ENCODE measurements around the gene CD68. TPM values are rescaled to one million over a fixed set of nuclear protein-coding genes. Genes with fewer than 3 reads are reported as not detected.

CD68 gene
- polyA plus RNA-seq, 3 donors = 56.7 to 63.5 (median 62.6) TPM

- DNase-seq (ENCODE audit: extremely low read depth in 1 of 11, low read depth in 9 of 11, low spot score in 4 of 11) = no peak
These were observed 50.6 kb downstream of the CD68 start, which contains the start of gene SHBG for GRCh38 chr17:7629939-7630571. SHBG (plus strand) TSS chr17:7630135; CDS start chr17:7630173, 38 bp downstream.

Other genes starting within 250 kb of the CD68 start
- 10 to 100 TPM in 1 of 3 donors, 1 to 10 TPM in 2; 7.0 to 12.5 (median 7.6) TPM for gene ACAP1, start 243.1 kb upstream of the CD68 start, polyA plus RNA-seq (ENCODE audit: insufficient read length in 3 of 3)
- 10 to 100 TPM; 10.7 to 13.9 (median 12.0) TPM for gene KCTD11, start 227.5 kb upstream of the CD68 start, polyA plus RNA-seq (ENCODE audit: insufficient read length in 3 of 3)
- not detected for gene TMEM95, start 224.5 kb upstream of the CD68 start, polyA plus RNA-seq (ENCODE audit: insufficient read length in 3 of 3)
- 1 to 10 TPM; 5.1 to 9.0 (median 6.0) TPM for gene TNK1, start 198.5 kb upstream of the CD68 start, polyA plus RNA-seq (ENCODE audit: insufficient read length in 3 of 3)
- 10 to 100 TPM; 28.8 to 41.5 (median 41.4) TPM for gene PLSCR3, start 185.1 kb upstream of the CD68 start, polyA plus RNA-seq (ENCODE audit: insufficient read length in 3 of 3)
- gene TMEM256, start 175.5 kb upstream of the CD68 start, polyA plus RNA-seq (ENCODE audit: insufficient read length in 3 of 3) = 10 to 100 TPM; 81.9 to 99.2 (median 87.3) TPM
- 10 to 100 TPM; 21.4 to 36.4 (median 29.0) TPM for gene NLGN2, start 171.8 kb upstream of the CD68 start, polyA plus RNA-seq (ENCODE audit: insufficient read length in 3 of 3)
- gene SPEM1, start 159.3 kb upstream of the CD68 start, polyA plus RNA-seq (ENCODE audit: insufficient read length in 3 of 3) = under 1 TPM in 2 of 3 donors, not detected in 1; 0.10 to 0.22 TPM
- gene SPEM2, start 154.0 kb upstream of the CD68 start, polyA plus RNA-seq (ENCODE audit: insufficient read length in 3 of 3) = not detected
- not detected for gene SPEM3, start 150.8 kb upstream of the CD68 start, polyA plus RNA-seq (ENCODE audit: insufficient read length in 3 of 3)
- 1 to 10 TPM; 3.4 to 5.2 (median 4.6) TPM for gene TMEM102, start 144.2 kb upstream of the CD68 start, polyA plus RNA-seq (ENCODE audit: insufficient read length in 3 of 3)
- gene FGF11, start 140.1 kb upstream of the CD68 start, polyA plus RNA-seq (ENCODE audit: insufficient read length in 3 of 3) = 10 to 100 TPM in 1 of 3 donors, 1 to 10 TPM in 2; 5.6 to 12.6 (median 8.0) TPM
- gene CHRNB1, start 134.6 kb upstream of the CD68 start, polyA plus RNA-seq (ENCODE audit: insufficient read length in 3 of 3) = 10 to 100 TPM in 2 of 3 donors, 1 to 10 TPM in 1; 9.3 to 10.7 (median 10.4) TPM
- gene ZBTB4, start 100.0 kb upstream of the CD68 start, polyA plus RNA-seq (ENCODE audit: insufficient read length in 3 of 3) = 10 to 100 TPM; 34.9 to 54.9 (median 40.9) TPM
- under 1 TPM in 2 of 3 donors, not detected in 1; 0.26 TPM for gene SLC35G6, start 98.2 kb upstream of the CD68 start, polyA plus RNA-seq (ENCODE audit: insufficient read length in 3 of 3)
- 100 to 1,000 TPM; 131 to 134 (median 134) TPM for gene POLR2A, start 95.3 kb upstream of the CD68 start, polyA plus RNA-seq (ENCODE audit: insufficient read length in 3 of 3)
- 10 to 100 TPM; 19.0 to 26.6 (median 26.6) TPM for gene TNFSF12, start 30.6 kb upstream of the CD68 start, polyA plus RNA-seq (ENCODE audit: insufficient read length in 3 of 3)
- 10 to 100 TPM; 10.4 to 17.2 (median 12.5) TPM for gene TNFSF13, start 20.9 kb upstream of the CD68 start, polyA plus RNA-seq (ENCODE audit: insufficient read length in 3 of 3)
- gene SENP3, start 17.7 kb upstream of the CD68 start, polyA plus RNA-seq (ENCODE audit: insufficient read length in 3 of 3) = 10 to 100 TPM; 61.6 to 86.9 (median 83.7) TPM
- 100 to 1,000 TPM; 103 to 119 (median 114) TPM for gene MPDU1, start 4.2 kb downstream of the CD68 start, polyA plus RNA-seq (ENCODE audit: insufficient read length in 3 of 3)
- 1 to 10 TPM; 2.9 to 4.4 (median 4.0) TPM for gene SOX15, start 10.5 kb downstream of the CD68 start, polyA plus RNA-seq (ENCODE audit: insufficient read length in 3 of 3)
- gene FXR2, start 35.3 kb downstream of the CD68 start, polyA plus RNA-seq (ENCODE audit: insufficient read length in 3 of 3) = 10 to 100 TPM; 49.6 to 51.8 (median 51.3) TPM
- 100 to 1,000 TPM; 141 to 156 (median 145) TPM for gene SAT2, start 48.2 kb downstream of the CD68 start, polyA plus RNA-seq (ENCODE audit: insufficient read length in 3 of 3)
- 1 to 10 TPM; 3.4 to 4.7 (median 4.0) TPM for gene SHBG, start 50.5 kb downstream of the CD68 start, polyA plus RNA-seq (ENCODE audit: insufficient read length in 3 of 3)
- 10 to 100 TPM; 20.7 to 22.9 (median 21.0) TPM for gene ATP1B2, start 71.3 kb downstream of the CD68 start, polyA plus RNA-seq (ENCODE audit: insufficient read length in 3 of 3)
- 10 to 100 TPM; 70.5 to 75.4 (median 73.3) TPM for gene TP53, start 107.9 kb downstream of the CD68 start, polyA plus RNA-seq (ENCODE audit: insufficient read length in 3 of 3)
- gene WRAP53, start 108.8 kb downstream of the CD68 start, polyA plus RNA-seq (ENCODE audit: insufficient read length in 3 of 3) = 10 to 100 TPM; 12.4 to 15.3 (median 12.9) TPM
- gene EFNB3, start 125.6 kb downstream of the CD68 start, polyA plus RNA-seq (ENCODE audit: insufficient read length in 3 of 3) = 10 to 100 TPM; 19.9 to 27.6 (median 21.5) TPM
- gene DNAH2, start 138.1 kb downstream of the CD68 start, polyA plus RNA-seq (ENCODE audit: insufficient read length in 3 of 3) = under 1 TPM; 0.26 to 0.32 (median 0.29) TPM